Left colon (tissue), 2 donors: ENCODE measurements around the gene GCNT4. TPM values are rescaled to one million over a fixed set of nuclear protein-coding genes. Genes with fewer than 3 reads are reported as not detected.
"Not testable (repeated sequence)": the region's sequence is repeated elsewhere in the genome, so short reads cannot be mapped to it uniquely, and the experiment has no call there.

Source experiments
- ATAC-seq: fragments of 200-7000 bp; cut with Tn5 transposase; one replicate; pipeline ENCODE4 v1.9.1; 2020; ENCODE audit warnings: mild to moderate bottlenecking, moderate library complexity
- DNase-seq, 2 donors: peaks; one replicate each; pipeline ENCODE4 v3.0.0-alpha.2; 2020
- intact Hi-C, 2 donors: fragments of 100-400 bp; cut with DNase I in 1 of 2; cut with micrococcal nuclease in 1 of 2; formaldehyde crosslinking; loops; one replicate each; pipeline versions ENCODE4 v1.11.2 to v1.14.0; 2022; cut with DNase I, micrococcal nuclease
- long read RNA-seq: library from polyadenylated mRNA; unstranded; transcript quantifications from one replicate; pipeline ENCODE4 v2.0.0, GENCODE V29; 2021
- total RNA-seq, 2 donors: library from RNA; stranded (reverse); fragmentation: NEBNext Ultra II Directional; extraction: Animal tissue kit (Norgen Biotek cat#: 25700); gene quantifications; one replicate each; pipeline ENCODE4 v1.2.1, GENCODE V29; 2021
- donor health status: DM: no; HTN: no; CAD: no.
- donor health status: DM: yes; HTN: yes; CAD: no.

Gene GCNT4, protein sequence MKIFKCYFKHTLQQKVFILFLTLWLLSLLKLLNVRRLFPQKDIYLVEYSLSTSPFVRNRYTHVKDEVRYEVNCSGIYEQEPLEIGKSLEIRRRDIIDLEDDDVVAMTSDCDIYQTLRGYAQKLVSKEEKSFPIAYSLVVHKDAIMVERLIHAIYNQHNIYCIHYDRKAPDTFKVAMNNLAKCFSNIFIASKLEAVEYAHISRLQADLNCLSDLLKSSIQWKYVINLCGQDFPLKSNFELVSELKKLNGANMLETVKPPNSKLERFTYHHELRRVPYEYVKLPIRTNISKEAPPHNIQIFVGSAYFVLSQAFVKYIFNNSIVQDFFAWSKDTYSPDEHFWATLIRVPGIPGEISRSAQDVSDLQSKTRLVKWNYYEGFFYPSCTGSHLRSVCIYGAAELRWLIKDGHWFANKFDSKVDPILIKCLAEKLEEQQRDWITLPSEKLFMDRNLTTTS
- total RNA-seq = 1 to 10 TPM in 1 of 2 donors, under 1 TPM in 1; 0.79 to 3.1 TPM
- long read RNA-seq = 0 reads

DNA sequence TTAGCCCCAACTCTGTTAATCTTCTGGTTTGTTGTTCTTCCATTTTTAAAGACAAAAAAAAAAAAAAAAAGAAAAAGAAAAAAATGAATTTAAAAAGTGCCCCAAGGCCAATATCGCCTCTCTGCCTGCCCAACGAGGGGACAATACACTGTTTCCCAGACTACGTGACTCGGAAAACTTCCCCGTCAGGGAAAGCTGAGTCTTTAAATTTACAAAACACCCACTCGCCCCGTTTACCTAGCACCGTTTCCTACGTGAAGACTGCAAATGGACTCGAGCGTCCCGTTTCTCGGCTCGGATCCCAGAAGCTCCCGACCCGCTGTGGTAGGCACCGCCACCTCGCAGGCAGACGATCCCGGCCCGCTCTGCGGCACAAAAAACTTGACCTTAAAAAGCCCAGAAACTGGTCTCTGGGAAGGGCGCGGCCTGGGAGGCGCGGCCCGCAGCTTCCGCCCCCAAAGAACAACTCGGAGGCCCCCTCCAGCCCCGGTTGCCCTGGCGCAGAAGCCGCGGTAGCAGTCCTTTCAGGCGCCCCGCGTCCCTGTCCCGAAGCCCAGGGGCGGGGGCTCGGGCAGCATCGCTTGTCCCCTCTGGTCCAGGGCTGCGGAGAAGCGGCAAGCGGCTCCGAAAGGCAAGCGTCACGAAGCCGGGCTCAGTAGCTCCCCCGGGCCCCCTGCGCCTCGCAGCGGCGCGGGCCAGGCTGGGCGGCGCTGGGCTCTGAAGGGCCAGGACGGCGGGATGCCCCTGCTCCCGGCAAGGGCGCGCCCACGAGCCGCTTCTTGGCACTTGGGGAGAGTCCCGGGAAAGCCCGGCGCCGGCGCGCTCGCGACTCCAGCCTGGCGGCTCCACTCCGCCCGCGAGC lies at the start of gene GCNT4:
GCNT4 (minus strand) TSS at position 367 of the 862 bp plus-strand sequence. CDS start 22,521 bp downstream, outside the sequence.
- DNase-seq (peak; percentile 51 to 59), ATAC-seq (peak; percentile 35)
- intact Hi-C loops = loop anchor here in 1 of 2 donors (10.0 kb wide), 1 partner anchor 288 kb away; the partner anchor contains the start of genes GFM2 and NSA2

DNA sequence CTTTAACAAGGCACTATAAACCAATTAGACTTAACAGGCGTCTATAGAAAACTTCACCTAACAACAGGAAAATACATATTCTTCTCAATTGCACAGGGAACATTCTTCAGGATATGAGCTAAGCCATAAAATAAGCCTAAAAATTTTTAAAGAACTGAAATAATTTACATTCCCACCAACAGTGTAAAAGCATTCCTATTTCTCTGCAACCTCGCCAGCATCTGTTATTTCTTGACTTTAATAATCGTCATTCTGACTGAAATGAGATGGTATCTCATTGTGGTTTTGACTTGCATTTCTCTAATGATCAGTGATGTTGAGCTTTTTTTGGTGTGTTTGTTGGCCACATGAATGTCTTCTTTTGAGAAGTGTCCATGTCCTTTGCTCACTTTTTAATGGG lies 43.6 kb upstream of the GCNT4 start:
- ATAC-seq, intact Hi-C loops, DNase-seq: not testable (repeated sequence)

DNA sequence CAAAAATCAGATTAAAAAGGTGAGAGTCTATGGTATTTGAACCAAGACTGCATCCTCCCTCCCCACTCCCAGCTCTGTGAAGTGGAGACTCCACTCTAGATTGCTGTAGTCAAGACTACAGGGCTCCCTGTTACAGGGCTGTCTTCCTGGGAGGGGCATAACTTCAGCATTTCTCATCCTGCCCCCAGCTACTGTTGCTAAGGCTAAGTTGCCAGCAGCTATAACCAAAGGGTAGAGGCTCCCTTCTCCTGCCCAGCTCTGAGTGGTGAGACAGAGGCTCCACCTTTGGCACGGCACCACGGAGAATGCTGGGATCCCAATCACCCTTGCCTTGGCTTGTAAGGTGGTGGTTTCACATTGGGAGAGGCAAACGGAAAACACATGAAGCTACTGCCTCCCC lies 39.2 kb upstream of the GCNT4 start:
- no peak for ATAC-seq

DNA sequence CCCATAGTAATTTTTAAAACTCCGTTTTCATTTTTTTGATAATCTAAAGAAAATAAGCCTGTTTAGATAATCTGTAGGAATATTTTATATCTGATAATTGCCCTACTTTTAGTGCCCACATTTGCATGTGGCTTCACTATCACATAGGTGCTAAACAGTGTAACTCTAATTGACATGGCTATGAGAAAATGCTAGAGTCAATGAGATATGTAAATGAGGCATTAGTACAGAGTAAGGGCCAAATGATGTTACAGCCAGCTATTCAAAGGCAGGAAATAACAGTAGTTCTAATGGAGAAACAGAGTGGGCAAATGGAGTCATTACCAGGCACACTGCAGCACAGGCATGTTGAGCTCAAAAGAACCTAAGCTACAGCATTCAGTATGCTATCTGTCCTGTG lies 37.3 kb upstream of the GCNT4 start:
- intact Hi-C loops = no loop called here
- ATAC-seq (no peak), DNase-seq (no peak)

More for the DNA sequence above, 39.2 kb upstream of the GCNT4 start:
- DNase-seq = no peak
- intact Hi-C loops = no loop called here

DNA sequence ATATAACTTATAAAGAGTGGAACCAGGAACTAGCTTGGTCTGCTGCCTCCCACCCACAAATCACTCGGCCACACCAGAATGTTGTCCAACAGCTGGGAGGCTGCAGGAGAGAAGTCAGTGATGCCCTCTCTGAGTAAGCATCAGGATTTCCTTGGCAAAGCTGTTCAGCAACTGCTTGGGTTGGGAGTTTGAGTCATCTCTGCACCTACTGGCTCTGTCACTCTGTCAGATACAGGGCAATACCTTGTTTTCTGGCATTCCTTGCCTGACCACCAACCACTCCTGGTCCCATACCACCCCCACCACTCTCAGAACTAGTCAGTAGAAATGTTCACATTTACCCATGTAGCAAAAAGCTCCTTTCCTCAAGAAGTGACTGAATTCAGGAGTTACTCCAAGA lies 36.8 kb upstream of the GCNT4 start:
- no peak for ATAC-seq
- intact Hi-C loops = no loop called here
- DNase-seq = no peak

DNA sequence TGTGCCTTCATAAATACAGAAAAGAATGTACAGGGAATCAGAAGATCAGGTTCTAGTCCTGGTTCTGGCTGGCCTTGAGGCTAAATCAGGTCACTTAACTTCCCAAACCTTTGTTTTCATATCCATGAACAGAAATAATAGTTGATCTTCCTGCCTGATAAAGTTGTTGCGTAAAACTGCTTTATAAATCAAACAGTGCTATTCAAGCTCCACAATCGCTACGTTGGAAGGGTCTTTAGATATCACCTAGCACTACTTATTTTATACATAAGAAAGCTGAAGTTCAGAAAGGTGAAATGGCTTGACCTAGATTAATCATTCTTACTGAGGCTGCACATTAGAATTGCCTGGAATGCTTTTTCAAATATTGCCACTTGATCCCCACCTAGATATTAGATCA lies 36.3 kb upstream of the GCNT4 start:
- DNase-seq (no peak), ATAC-seq (no peak)
- intact Hi-C loops = no loop called here

DNA sequence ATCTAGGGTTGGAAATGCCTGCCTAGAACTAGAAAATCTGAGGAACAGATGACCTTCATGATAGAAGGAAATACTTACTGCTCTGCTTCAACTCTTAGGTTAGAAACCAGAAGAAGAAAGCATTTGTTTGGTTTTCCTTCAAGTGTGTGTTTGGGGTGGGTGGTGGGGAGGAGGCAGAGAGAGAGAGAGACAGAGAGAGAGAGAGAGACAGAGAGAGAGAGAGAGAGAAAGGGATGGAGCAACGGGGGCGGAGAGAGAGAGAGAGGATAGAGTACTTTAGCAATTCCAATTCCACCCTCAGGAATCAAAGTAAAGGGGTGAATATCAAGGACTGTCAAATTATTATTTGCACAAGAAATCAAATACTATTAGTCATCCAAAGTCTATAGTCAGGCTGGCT lies 29.2 kb upstream of the GCNT4 start:
- intact Hi-C loops = no loop called here
- DNase-seq (no peak), ATAC-seq (no peak)

DNA sequence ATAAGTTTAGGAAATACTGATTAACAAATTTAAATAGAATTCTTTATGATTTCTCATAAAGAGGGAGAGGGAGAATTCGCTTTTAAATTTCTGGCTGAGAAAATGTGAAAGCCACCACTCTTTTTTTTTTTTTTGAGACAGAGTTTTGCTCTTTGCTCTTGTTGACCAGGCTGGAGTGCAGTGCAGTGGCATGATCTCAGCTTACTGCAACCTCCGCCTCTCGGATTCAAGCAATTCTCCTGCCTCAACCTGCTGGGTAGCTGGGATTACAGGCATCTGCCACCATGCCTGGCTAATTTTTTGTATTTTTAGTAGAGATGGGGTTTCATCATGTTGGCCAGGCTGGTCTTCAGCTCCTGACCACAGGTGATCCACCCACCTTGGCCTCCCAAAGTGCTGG lies 27.0 kb upstream of the GCNT4 start:
- intact Hi-C loops = not testable (repeated sequence)

DNA sequence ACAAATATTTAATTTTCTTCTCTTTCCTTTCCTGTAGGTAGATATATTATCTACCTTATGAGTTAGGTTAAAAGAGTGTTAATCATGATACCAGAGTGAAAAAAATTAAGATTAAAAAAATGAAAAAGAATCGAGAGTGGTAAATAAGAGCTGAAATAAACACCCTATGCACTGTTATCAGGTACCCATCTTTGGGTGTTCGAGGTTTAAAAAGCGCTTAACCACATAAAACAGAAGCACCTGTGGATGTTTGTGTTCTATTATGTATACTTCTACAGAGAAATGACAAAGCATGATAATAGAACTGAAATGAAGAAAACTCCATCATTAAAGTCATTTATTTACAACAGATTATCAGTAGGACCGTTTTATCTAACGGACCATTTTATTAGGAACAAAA lies 25.7 kb upstream of the GCNT4 start:
- no peak for DNase-seq
- ATAC-seq = no peak
- intact Hi-C loops = no loop called here

More for the DNA sequence above, 27.0 kb upstream of the GCNT4 start:
- not testable (repeated sequence) for DNase-seq, ATAC-seq

DNA sequence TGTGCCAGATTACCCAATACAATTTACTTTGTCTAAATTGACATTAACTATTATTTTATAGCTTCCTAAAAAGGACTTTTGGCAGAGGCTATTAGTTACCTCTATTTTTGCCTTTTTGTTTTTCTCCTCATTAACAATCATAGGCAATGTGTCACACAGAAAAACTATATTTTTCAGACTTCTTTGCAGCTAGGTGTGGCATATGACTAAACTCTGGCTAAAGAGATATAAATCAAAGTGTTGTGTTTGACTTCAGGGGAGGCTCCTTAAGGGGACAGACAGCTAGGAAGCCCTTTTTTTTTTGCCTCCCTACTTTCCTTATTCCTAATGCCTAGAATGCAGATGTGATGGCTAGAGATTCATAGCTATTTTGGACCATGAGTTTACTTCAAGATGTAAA lies 19.7 kb upstream of the GCNT4 start:
- no peak for ATAC-seq
- DNase-seq = no peak
- intact Hi-C loops = no loop called here

DNA sequence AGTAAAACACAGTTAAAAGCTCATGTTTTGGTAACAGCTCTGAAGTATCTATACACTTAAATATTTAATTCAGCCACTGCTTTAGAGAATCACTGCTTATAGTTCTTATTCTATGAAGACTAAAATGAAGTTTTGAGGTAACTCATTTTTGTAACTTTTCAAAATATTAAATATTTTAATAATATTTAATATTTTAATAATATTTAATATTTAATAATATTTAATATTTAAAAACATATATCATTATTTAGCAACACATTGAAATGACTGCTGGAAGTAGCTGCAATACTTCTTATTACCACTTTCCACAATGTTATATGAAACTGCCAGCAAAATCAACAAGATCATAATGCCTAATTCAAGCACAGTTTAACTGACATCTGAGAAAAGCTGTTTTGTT lies 18.7 kb upstream of the GCNT4 start:
- ATAC-seq (no peak), DNase-seq (no peak)
- intact Hi-C loops = no loop called here

DNA sequence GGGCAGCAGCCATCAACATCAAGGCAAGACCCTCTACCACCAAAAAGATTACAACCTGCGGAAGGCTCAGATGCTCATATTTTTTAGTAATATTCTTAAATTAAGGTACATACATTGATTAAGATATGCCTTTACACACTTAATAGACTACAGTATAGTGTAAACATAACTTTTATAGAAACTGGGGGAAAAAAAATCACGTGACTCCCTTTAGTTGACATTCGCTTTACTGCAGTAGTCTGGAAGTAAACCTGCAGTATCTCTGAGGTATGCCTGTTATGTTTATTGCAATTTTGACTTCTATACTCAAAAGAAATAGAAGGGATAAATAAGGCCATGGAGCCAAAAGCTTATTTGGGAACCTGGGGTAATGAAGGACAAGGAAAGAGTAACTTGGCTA lies 15.1 kb upstream of the GCNT4 start:
- intact Hi-C loops = no loop called here
- DNase-seq (no peak), ATAC-seq (no peak)

DNA sequence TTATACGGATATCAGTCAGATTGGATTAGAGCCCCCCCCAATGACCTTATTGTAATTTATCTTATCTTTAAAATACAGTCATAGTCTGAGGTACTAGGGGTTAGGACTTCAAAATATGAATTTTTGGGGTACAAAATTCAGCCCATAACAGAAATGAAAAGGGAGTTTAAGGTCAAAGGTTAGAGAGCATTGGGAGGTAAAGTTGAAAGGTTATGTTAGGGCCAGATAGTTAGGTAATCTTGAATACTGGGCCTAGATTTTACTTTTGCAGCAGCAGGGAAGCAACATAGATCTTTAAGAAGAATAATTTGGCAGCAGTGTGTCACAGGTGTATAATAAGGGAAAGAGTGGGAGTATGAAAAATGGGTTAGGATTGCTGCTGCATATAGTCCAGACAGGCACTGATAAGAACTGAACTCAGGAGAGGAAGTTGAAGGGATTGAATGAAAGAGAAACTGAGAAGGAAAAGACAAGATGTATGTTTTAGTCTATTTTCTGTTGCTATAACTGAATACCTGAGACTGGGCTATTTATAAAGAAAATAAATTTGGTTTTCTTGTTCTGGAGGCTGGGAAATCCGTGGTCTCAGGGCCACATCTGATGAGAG lies 10.7 kb upstream of the GCNT4 start:
- intact Hi-C loops = no loop called here
- ATAC-seq (no peak), DNase-seq (no peak)

DNA sequence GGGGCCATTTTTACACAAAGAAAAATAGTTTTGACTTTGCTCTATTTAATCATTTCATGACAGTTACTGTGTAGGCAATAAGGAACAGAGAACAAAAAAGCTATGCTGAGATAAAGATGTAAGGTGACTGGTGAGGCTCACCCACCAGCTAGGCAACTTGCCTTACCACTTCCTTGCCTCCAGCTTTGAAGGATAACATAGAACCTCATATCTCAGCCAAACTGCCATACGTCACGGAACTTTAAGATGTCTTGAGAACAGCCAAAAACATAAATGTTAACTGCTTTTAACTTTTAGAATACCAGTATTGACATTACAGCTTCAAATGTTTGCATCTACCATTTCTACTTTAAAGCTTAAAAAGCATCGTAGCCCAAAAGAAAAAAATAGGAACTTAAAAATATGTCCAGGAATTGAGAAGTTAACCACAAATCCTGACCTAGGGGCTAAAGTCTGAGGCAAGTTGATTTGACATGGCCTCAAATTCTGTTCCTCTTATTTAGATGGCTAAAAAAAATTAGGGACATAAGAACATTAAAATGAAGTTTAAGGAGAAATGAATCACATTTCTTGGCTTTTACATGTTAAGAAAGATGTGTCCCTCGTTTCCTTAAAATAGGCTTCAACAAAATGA lies 7.7 kb upstream of the GCNT4 start:
- intact Hi-C loops = loop anchor here in 1 of 2 donors (10.0 kb wide), 1 partner anchor 295 kb away; the partner anchor contains the start of genes GFM2 and NSA2
- ATAC-seq (no peak), DNase-seq (no peak)

DNA sequence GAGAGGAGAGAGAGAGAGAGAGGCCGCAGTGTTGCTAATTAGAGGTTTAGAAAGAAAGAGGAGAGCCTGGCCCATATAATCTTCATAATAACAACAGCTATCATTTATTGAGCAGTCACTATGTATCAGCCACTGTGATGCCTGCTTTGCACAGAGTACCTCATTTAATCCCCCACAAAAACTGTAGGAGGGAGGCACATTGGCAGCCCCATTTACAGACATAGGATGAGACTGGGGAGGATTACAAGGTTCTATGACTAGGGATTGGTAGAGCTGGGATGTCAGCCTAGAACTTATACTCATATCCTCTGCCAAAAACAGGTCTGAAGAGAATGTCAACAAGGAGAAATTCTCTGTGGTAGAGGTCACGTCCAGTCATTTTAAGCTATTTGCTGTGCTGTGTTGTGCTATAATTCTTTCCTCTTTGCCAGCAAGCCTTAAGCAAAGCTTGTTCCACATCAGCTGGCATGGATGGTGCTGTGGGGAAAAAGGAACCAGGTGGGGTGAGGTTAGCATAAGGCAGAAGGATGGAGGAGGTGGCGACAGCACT lies 6.7 kb upstream of the GCNT4 start:
- no peak for DNase-seq
- ATAC-seq = no peak
- intact Hi-C loops = loop anchor here in 1 of 2 donors (10.0 kb wide), 1 partner anchor 294 kb away; the partner anchor contains the start of genes GFM2 and NSA2

DNA sequence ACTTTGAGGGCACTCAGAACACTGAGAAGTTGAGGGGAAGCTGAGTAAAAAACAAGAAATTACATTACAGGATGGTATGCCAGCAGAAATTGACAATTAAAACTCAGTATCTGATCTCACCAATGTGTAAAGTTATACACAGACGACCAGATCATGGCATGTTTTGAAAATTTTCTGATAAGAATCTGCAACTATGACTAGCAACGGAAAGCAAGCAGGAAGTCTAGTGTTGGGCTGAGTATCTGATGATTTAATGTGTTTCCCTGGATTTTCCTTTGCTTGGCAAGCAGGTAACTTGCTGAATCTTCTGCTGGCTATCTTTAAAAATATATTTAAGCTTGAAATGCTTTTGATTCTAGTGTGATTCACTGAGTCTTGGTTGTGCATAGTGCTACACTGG lies 5.2 kb upstream of the GCNT4 start:
- ATAC-seq = no peak
- intact Hi-C loops = loop anchor here in 1 of 2 donors (10.0 kb wide), 1 partner anchor 293 kb away; the partner anchor contains the start of genes GFM2 and NSA2
- DNase-seq = no peak

DNA sequence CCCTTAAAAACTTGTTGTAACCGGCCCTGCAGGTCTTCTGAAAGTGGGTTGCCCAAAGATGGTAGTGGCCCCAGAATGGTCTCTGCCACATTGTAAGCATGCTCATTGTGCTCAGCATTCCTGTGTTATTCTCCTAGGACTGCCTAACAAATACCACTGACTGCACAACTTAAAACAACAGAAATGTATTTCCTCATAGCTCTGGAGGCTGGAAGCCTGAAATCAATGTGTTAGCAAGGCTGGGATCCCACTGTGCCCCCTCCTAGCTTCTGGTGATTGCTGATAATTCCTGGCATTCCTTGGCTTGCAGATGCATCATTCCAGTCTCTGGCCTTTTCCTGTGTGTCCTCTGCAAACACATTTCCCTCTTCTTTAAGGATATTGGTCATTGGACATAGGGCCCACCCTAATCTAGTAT lies 3.4 kb upstream of the GCNT4 start:
- intact Hi-C loops = loop anchor here in 1 of 2 donors (10.0 kb wide), 1 partner anchor 291 kb away; the partner anchor contains the start of genes GFM2 and NSA2
- ATAC-seq (no peak), DNase-seq (no peak)
